ENCODE data around the gene F10. TPM values are rescaled to one million over a fixed set of nuclear protein-coding genes. Genes with fewer than 3 reads are reported as not detected.

The F10 gene
- total RNA-seq, 2 donors from 2014 or later, result 18.7 to 32.4 TPM

DNA sequence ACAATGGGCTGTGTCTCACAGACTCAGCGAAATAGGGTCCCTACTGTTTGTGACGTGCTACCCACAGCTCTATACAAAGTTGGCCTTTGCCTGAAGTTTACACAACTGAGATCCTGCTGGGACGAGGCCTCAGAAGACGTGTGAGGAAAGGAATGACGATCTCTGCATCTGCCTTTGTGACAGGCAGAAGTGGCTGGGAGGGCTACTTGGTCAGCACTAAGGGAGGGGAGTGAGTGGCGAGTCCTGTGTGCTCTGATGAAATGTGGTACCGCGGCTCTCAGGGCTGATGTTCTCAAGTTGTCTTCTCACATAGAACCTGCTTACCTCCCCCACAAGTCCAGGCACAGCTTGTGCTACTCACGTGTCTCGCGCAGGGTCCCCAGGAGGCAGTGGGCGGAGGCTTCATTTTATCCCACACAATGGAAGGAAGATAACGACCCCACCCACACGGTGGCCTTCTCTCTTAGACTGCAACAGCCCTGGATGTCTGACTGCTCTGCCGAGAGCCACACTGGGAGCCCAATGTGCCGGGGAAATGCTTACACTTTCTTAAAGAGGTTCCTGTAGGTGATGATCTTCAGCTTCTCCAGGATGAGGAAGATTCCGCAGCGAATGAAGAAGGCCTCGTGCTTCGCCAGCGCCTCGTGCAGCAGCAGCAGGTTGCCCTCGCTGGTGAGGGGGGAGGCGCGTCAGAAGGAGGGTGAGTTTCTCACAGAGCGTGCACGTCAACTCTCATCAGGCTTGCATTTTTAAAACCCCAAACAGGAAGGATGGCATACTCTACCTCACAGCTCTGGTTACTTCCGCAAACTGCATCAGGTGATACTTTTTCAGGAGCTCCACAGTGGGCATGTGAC is 57.0 kb downstream of the F10 start:
- Mint-ChIP-seq H3K27ac (peak overlapping the region; percentile 99), H3K4me3 (peak overlapping the region; percentile 51), H3K36me3 (ENCODE audit: low read depth) (peaks cover 73% of the 10 kb centered on the region), H3K9me3 (no peaks in the 10 kb centered on the region), H3K4me1 (peaks cover 44% of the 10 kb centered on the region), H3K27me3 (ENCODE audit: insufficient read depth) (no peaks in the 10 kb centered on the region)
- DNase-seq, result peak; percentile 90
- 48 to 53% methylated on average over 21 to 28 of the region's 28 CpGs for WGBS, 2 experiments (ENCODE audit: insufficient coverage in 1 of 2, insufficient read length in 1 of 2)
- TF ChIP-seq, protein P1, sequence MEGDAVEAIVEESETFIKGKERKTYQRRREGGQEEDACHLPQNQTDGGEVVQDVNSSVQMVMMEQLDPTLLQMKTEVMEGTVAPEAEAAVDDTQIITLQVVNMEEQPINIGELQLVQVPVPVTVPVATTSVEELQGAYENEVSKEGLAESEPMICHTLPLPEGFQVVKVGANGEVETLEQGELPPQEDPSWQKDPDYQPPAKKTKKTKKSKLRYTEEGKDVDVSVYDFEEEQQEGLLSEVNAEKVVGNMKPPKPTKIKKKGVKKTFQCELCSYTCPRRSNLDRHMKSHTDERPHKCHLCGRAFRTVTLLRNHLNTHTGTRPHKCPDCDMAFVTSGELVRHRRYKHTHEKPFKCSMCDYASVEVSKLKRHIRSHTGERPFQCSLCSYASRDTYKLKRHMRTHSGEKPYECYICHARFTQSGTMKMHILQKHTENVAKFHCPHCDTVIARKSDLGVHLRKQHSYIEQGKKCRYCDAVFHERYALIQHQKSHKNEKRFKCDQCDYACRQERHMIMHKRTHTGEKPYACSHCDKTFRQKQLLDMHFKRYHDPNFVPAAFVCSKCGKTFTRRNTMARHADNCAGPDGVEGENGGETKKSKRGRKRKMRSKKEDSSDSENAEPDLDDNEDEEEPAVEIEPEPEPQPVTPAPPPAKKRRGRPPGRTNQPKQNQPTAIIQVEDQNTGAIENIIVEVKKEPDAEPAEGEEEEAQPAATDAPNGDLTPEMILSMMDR (conservative IDR thresholded peaks at IDR 0.05), result no peak
- H3K4me1 ChIP-seq (ENCODE audit: control insufficient read depth, insufficient read depth, low read length), result peaks cover 26% of the 10 kb centered on the region
- peak overlapping the region; percentile 65 for H3K27ac ChIP-seq (ENCODE audit: low read depth, low read length)
- peak overlapping the region; percentile 43 for H3K9ac ChIP-seq (ENCODE audit: extremely low read depth, low read length, poor library complexity, severe bottlenecking)
- H3K9me3 ChIP-seq (ENCODE audit: control insufficient read depth, low read length), result no peaks in the 10 kb centered on the region
- H3K36me3 ChIP-seq (ENCODE audit: control insufficient read depth, insufficient read depth, low read length), result peaks cover 80% of the 10 kb centered on the region
- H3K27me3 ChIP-seq (ENCODE audit: control insufficient read depth, insufficient read depth, low read length, poor library complexity, severe bottlenecking), result no peaks in the 10 kb centered on the region
- H3K4me3 ChIP-seq (ENCODE audit: low read length), result peak overlapping the region; percentile 62

DNA sequence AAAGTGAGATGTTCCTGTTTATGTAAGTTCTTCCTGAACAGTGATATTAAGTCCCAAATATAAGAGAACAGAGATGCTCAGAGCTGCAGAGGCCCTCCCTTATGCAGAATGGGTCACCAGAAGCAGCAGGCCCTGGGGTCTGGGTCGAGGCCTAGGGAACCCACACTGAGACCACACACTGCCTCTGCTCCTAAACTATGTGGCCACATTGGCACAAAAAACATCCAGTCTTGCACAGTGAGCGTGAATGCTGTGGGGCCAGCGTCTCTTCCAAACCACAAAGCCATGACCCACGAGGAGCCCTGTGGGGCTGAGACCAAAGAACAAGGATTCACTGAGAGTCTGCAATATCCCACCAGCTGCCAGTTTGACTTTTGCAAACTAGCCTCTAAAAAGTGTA is 59.4 kb downstream of the F10 start:
- Mint-ChIP-seq H3K4me3 (no peak overlapping the region), H3K4me1 (peaks cover 56% of the 10 kb centered on the region), H3K27ac (peak overlapping the region; percentile 35), H3K27me3 (ENCODE audit: insufficient read depth) (no peaks in the 10 kb centered on the region), H3K9me3 (no peaks in the 10 kb centered on the region), H3K36me3 (ENCODE audit: low read depth) (peaks cover 65% of the 10 kb centered on the region)
- TF ChIP-seq, protein P1 (conservative IDR thresholded peaks at IDR 0.05), result no peak
- Histone ChIP-seq H3K4me1 (ENCODE audit: control insufficient read depth, insufficient read depth, low read length) (peaks cover 26% of the 10 kb centered on the region), H3K36me3 (ENCODE audit: control insufficient read depth, insufficient read depth, low read length) (peaks cover 78% of the 10 kb centered on the region), H3K9ac (ENCODE audit: extremely low read depth, low read length, poor library complexity, severe bottlenecking) (no peak overlapping the region), H3K27ac (ENCODE audit: low read depth, low read length) (no peak overlapping the region), H3K27me3 (ENCODE audit: control insufficient read depth, insufficient read depth, low read length, poor library complexity, severe bottlenecking) (no peaks in the 10 kb centered on the region), H3K9me3 (ENCODE audit: control insufficient read depth, low read length) (no peaks in the 10 kb centered on the region), H3K4me3 (ENCODE audit: low read length) (no peak overlapping the region)
- WGBS, 2 experiments (ENCODE audit: insufficient coverage in 1 of 2, insufficient read length in 1 of 2), result 80 to 94% methylated on average over 3 to 4 of the region's 4 CpGs
- no peak for DNase-seq

DNA sequence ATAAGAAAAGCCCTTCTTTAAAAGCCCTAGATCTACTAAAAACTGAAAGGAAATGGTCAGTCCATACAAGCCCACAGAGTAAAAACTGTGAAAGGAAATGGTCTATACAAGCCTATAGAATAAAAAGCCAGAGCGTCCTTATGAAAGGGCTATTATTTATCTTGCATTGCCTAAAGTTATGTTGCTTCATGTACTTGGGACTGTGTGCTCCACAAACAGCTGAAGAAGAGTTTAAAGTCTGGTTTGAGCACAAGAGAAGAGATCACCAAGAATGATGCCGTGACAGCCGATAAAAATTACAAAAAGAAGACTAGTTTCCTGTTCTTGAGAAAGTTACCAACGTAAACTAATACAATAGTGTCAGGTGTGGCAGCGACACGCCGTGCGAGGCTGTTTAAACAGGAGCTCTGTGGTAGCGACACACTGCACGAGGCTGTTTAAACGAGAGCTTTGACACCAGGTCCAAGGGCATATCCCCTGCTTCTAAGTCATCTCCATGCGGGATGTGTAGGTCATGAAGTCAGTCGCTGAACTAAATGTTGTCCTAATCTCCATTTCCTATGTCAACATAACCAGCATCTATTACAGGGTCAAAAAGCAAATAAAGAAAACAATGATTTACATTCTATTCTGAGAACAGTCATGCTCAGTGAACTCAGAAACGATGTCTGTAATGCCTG is 61.0 kb downstream of the F10 start:
- Mint-ChIP-seq H3K4me3 (no peak overlapping the region), H3K9me3 (no peaks in the 10 kb centered on the region), H3K4me1 (peaks cover 47% of the 10 kb centered on the region), H3K27me3 (ENCODE audit: insufficient read depth) (no peaks in the 10 kb centered on the region), H3K27ac (peak overlapping the region; percentile 42), H3K36me3 (ENCODE audit: low read depth) (peaks cover 68% of the 10 kb centered on the region)
- DNase-seq, result no peak
- no peaks in the 10 kb centered on the region for H3K9me3 ChIP-seq (ENCODE audit: control insufficient read depth, low read length)
- peaks cover 16% of the 10 kb centered on the region for H3K4me1 ChIP-seq (ENCODE audit: control insufficient read depth, insufficient read depth, low read length)
- no peak overlapping the region for H3K27ac ChIP-seq (ENCODE audit: low read depth, low read length)
- 96 to 99% methylated on average over 13 to 14 of the region's 14 CpGs for WGBS, 2 experiments (ENCODE audit: insufficient coverage in 1 of 2, insufficient read length in 1 of 2)
- H3K4me3 ChIP-seq (ENCODE audit: low read length), result no peak overlapping the region
- H3K9ac ChIP-seq (ENCODE audit: extremely low read depth, low read length, poor library complexity, severe bottlenecking), result no peak overlapping the region
- H3K27me3 ChIP-seq (ENCODE audit: control insufficient read depth, insufficient read depth, low read length, poor library complexity, severe bottlenecking), result no peaks in the 10 kb centered on the region
- H3K36me3 ChIP-seq (ENCODE audit: control insufficient read depth, insufficient read depth, low read length), result peaks cover 79% of the 10 kb centered on the region
- TF ChIP-seq, protein P1 (conservative IDR thresholded peaks at IDR 0.05), result no peak
